Measurements from ENCODE around the gene CCDC6. TPM values are rescaled to one million over a fixed set of nuclear protein-coding genes. Genes with fewer than 3 reads are reported as not detected.

The CCDC6 gene
- total and polyA plus RNA-seq, 9 donors, result 12.2 to 46.8 (median 34.1) TPM

DNA sequence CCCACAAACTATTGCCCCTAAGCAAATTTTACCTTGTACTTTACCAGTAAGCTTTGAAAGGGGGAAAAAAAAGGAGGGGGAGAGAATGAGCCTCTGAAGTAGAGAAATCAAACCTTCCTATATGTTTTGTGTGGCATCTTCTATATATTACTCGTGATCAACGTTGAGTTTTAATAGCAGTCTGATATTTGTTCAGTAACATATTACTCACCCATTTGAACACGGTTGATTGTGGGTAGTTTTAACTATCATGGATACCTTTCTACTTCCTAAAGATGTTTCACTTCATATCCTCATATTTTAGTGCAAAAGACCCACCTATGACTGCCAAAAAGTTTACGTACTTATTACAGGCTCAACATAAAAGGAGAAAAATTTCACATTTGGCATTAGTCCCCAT is 54.5 kb downstream of the CCDC6 start:
- Histone ChIP-seq H3K27me3 (no peaks in the 10 kb centered on the region), H3K27ac (no peak overlapping the region), H3K4me1 (ENCODE audit: insufficient read depth) (peaks cover 9% of the 10 kb centered on the region), H3K9me3 (no peaks in the 10 kb centered on the region), H3K4me3 (no peak overlapping the region), H3K36me3 (no peaks in the 10 kb centered on the region)
- TF ChIP-seq POLR2A (IDR thresholded peaks at IDR 0.05) (no peak), EP300 (IDR thresholded peaks at IDR 0.05) (no peak)
- TF ChIP-seq, protein P1, sequence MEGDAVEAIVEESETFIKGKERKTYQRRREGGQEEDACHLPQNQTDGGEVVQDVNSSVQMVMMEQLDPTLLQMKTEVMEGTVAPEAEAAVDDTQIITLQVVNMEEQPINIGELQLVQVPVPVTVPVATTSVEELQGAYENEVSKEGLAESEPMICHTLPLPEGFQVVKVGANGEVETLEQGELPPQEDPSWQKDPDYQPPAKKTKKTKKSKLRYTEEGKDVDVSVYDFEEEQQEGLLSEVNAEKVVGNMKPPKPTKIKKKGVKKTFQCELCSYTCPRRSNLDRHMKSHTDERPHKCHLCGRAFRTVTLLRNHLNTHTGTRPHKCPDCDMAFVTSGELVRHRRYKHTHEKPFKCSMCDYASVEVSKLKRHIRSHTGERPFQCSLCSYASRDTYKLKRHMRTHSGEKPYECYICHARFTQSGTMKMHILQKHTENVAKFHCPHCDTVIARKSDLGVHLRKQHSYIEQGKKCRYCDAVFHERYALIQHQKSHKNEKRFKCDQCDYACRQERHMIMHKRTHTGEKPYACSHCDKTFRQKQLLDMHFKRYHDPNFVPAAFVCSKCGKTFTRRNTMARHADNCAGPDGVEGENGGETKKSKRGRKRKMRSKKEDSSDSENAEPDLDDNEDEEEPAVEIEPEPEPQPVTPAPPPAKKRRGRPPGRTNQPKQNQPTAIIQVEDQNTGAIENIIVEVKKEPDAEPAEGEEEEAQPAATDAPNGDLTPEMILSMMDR (IDR thresholded peaks at IDR 0.05), result no peak
- DNase-seq, result no peak
- 67 to 72% (median 72%) methylated on average over 4 of the region's 4 CpGs for WGBS, 3 donors
- intact Hi-C loops (cut with DNase I), result loop anchor here in 1 of 4 donors (10.0 kb wide), 1 partner anchor 53 kb away; the partner anchor contains the start of gene CCDC6

DNA sequence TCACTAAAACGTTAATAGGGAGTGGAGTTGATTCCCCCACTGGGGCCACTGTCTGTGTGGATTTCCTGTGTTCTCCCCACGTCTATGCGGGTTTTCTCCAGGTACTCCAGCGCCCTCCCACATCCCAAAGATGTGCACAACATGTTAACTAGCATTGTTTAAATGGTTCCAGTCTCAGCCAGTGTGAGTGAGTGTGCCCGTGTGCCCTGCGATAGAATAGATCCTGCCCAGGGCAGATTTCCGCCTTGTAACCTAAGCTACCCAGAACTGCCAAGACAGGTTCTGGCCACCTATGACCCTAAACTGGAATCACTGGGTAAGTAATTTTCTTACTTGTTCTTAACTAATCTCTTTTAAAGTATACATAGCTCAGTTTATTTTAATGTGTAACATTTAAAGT is 58.5 kb downstream of the CCDC6 start:
- DNase-seq, result no peak
- H3K4me1 ChIP-seq (ENCODE audit: insufficient read depth), result peaks cover 1% of the 10 kb centered on the region
- no peaks in the 10 kb centered on the region for H3K36me3 ChIP-seq
- intact Hi-C loops (cut with DNase I), result no loop called here
- no peaks in the 10 kb centered on the region for H3K27me3 ChIP-seq
- no peak for TF ChIP-seq POLR2A (IDR thresholded peaks at IDR 0.05)
- TF ChIP-seq EP300 (IDR thresholded peaks at IDR 0.05), result no peak
- TF ChIP-seq, protein P1 (IDR thresholded peaks at IDR 0.05), result no peak
- H3K4me3 ChIP-seq, result no peak overlapping the region
- WGBS, 3 donors, result 78 to 93% (median 93%) methylated on average over 7 of the region's 7 CpGs
- H3K9me3 ChIP-seq, result no peaks in the 10 kb centered on the region
- no peak overlapping the region for H3K27ac ChIP-seq

DNA sequence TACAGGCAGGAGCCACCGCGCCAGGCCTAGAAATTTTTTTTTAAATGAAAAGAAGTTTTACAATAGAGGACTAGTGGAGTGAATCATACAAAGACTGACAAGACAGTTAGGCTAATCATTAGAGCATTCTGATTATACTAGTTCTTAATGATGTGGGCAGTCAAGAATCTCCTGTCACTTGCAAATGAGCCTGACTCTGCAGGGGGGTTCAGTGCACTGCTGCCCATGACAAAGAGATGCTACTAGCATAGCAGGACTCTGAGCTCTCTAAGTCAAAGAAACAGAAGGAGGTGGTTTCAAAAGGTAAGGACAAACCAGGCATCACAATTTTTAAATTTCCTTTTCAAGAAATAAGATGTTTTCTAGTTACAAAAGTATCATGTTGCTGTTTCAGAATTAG is 59.0 kb downstream of the CCDC6 start:
- no peak for DNase-seq
- 82 to 89% (median 88%) methylated on average over 2 of the region's 2 CpGs for WGBS, 3 donors

GRCh38 chr10:59844436-59844835 is 61.9 kb downstream of the CCDC6 start:
- DNase-seq, result no peak
- no peak overlapping the region for H3K4me3 ChIP-seq
- intact Hi-C loops (cut with DNase I), result no loop called here
- no peak overlapping the region for H3K27ac ChIP-seq
- no peaks in the 10 kb centered on the region for H3K36me3 ChIP-seq
- peaks cover 2% of the 10 kb centered on the region for H3K4me1 ChIP-seq (ENCODE audit: insufficient read depth)
- WGBS, 3 donors, result 75 to 85% (median 84%) methylated on average over 3 of the region's 3 CpGs
- no peaks in the 10 kb centered on the region for H3K27me3 ChIP-seq
- H3K9me3 ChIP-seq, result no peaks in the 10 kb centered on the region
- no peak for TF ChIP-seq EP300 (IDR thresholded peaks at IDR 0.05)
- TF ChIP-seq, protein P1 (IDR thresholded peaks at IDR 0.05), result no peak
- no peak for TF ChIP-seq POLR2A (IDR thresholded peaks at IDR 0.05)

More for the DNA sequence above, 59.0 kb downstream of the CCDC6 start:
- no peaks in the 10 kb centered on the region for H3K36me3 ChIP-seq
- no peak overlapping the region for H3K27ac ChIP-seq
- TF ChIP-seq POLR2A (IDR thresholded peaks at IDR 0.05) (no peak), EP300 (IDR thresholded peaks at IDR 0.05) (no peak)
- TF ChIP-seq, protein P1 (IDR thresholded peaks at IDR 0.05), result no peak
- H3K4me3 ChIP-seq, result no peak overlapping the region
- intact Hi-C loops (cut with DNase I), result no loop called here
- H3K9me3 ChIP-seq, result no peaks in the 10 kb centered on the region
- no peaks in the 10 kb centered on the region for H3K27me3 ChIP-seq
- H3K4me1 ChIP-seq (ENCODE audit: insufficient read depth), result no peaks in the 10 kb centered on the region

Data from ovary (tissue), 9 donors.